Subcutaneous adipose tissue (tissue), 4 donors: ENCODE results near the gene ACTR6. TPM values are rescaled to one million over a fixed set of nuclear protein-coding genes. Genes with fewer than 3 reads are reported as not detected.

Experiments used
- total RNA-seq, 4 donors: library from RNA; depleted of rRNA; stranded (reverse); fragments of >200 nt; gene quantifications; one replicate each; pipeline ENCODE4 v1.1.0, GENCODE V29; 2016
- TF ChIP-seq, protein P1 (sequence below): fragments of 450-650 bp; IDR thresholded peaks from one replicate; pipeline ENCODE4 v1.5.1; 2016; ENCODE audit warnings: low read depth, mild to moderate bottlenecking, control low read depth, antibody characterized with exemption, moderate library complexity

The ACTR6 gene
- total RNA-seq, 4 donors from 2014 or later = 14.3 to 43.4 (median 19.9) TPM

DNA sequence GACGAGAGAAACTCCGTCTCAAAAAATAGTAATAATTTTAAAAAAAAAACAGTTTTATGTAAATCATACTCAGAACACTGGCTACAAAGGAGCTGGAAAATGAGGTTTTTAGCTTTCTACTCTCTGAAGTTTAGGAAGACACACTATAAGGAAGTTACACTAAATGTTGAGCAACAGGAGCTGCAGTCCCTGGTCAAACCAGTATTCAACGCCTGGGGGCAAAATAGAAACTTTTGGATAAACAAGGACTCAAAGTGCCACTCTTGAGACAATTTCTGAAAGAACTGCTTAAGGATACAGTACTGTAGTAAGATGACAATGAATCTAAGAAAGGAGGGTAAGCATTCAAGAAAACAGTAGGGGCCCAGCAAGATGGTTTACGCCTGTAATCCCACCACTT lies 29.3 kb downstream of the ACTR6 start:
- TF ChIP-seq, protein P1, sequence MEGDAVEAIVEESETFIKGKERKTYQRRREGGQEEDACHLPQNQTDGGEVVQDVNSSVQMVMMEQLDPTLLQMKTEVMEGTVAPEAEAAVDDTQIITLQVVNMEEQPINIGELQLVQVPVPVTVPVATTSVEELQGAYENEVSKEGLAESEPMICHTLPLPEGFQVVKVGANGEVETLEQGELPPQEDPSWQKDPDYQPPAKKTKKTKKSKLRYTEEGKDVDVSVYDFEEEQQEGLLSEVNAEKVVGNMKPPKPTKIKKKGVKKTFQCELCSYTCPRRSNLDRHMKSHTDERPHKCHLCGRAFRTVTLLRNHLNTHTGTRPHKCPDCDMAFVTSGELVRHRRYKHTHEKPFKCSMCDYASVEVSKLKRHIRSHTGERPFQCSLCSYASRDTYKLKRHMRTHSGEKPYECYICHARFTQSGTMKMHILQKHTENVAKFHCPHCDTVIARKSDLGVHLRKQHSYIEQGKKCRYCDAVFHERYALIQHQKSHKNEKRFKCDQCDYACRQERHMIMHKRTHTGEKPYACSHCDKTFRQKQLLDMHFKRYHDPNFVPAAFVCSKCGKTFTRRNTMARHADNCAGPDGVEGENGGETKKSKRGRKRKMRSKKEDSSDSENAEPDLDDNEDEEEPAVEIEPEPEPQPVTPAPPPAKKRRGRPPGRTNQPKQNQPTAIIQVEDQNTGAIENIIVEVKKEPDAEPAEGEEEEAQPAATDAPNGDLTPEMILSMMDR = no peak

DNA sequence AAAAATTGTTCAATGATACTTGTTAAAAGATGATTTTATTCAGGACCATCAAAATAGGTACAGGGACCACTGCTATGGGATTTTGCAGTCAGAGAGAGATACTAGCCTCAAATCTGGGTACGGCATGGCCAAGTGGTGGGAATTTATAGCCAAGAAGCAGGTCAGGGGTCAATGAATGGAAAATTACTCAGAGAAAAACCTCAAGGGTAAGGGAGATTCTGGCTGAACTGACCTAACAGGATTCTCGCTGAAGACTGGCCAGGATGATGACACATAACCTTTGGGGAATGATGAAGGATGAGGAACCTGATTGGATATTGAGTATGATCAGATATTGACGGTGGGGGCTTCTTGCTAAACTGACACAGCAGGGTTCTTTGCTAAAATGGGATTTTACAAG lies 33.6 kb downstream of the ACTR6 start:
- TF ChIP-seq, protein P1 = no peak

DNA sequence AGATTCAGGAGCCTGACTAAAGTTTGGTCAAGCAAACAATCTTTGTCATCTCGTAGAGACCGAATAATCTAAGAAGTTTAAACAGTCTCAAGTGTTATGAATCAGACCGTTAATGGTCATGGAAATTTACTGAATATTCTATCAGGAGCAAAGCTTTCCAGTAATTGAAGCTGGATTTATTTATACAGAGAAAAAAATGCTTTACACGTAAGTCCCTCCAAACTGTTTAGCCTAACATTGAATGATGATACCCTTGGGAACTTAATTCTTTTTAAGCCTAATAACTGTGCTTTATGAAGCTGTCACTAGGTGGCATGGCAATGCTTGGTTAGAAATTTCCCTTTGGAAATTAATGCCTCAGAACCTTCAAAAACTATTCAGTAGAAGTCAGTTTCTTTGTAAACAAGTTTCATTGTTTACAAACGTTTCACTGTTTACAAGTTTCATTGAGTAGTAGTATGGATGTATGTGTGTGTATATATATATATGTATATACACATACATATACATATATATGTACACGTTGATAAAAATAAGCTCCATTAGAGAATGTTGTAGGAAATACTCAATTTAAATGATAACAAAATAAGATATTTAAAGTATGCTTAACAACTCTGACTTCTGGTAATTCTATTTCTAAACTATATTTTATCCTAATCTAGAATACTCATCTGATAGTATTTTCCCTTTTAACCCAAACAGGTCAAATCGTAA lies 34.1 kb downstream of the ACTR6 start:
- TF ChIP-seq, protein P1 = no peak

DNA sequence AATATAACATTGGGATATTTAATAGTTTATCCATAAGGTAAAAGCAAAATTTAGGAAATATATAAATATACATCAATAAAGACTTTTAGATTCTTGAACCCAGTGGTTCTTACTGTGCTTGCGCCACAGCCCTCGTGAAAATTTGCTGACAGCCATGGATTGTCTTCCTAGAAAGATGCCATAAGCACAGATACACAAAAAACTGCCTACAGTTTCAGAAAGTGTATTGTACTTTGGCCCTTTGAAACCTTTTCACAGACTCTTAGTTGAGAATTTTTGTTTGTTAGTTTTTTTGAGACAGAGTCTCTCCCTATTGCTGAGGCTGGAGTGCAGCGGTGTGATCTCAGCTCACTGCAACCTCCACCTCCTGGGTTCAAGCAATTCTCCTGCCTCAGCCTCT lies 38.2 kb downstream of the ACTR6 start:
- TF ChIP-seq, protein P1 = no peak

DNA sequence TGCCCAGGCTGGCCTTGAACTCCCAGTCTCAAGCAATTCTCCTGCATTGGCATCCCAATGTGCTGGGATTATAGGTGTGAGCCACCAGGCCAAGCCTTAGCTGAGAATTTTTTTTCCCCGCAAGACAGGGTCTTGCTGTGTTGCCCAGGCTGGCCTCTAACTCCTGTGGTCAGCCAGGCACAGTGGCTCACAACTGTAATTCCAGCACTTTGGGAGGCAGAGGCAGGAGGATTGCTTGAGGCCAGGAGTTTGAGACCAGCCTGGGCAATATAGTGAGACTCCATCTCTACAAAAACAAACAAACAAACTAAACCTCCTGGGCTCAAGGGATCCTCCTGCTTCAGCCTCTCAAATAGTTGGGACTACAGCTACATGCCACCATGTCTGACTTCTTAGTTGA lies 39.0 kb downstream of the ACTR6 start:
- TF ChIP-seq, protein P1 = no peak

DNA sequence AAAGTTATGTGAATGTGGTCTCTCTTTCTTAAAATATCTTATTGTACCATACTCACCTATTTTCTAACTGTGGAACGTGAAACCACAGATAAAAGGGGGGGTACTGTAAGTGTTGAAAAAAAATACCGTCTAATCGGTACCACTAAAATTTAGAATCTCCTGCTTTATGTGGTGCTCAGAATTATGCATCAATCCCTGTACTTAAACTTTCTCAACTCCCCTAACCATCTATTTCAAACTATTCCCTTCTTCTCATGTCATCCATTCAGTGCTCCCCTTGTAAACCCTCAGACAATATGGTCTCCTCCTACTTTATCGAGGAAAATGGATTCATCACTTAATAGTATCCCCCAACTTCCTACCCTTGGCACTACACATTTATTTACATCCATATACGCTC lies 42.5 kb downstream of the ACTR6 start:
- TF ChIP-seq, protein P1 = no peak

DNA sequence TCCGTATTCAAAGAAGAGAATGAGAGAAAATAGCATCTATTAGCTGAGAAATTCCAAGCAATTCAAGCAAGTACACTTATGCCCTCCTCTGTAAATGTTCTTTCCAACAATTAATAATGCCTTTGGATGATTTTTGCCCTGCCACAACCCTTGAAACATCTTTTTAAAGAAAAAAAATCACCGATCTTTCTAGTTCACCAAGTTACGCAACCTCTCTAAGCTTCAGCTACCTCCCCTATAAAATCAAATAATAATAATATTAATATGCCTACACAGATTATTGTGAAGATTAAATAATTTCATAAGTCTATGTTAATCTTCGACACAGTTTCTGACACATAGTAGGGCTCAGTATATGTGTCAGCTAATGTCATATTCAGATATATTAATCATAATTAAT lies 47.1 kb downstream of the ACTR6 start:
- TF ChIP-seq, protein P1 = no peak
